Liver (tissue), 3 donors: ENCODE results near the gene IGSF3.

ENCODE experiments used
- CTCF ChIP-seq: fragments of 150-350 bp; IDR thresholded peaks from 2 replicates; pipeline ENCODE4 v1.5.1; 2017; ENCODE audit warnings: improper control_type of control experiment, low read depth, low read length; ENCODE audit not compliant: missing input control
- EGR1 ChIP-seq, 2 donors: IDR thresholded peaks; 2 replicates each; pipeline ENCODE4 v1.6.1; 2016 to 2018; ENCODE audit warnings: antibody characterized with exemption in 2 of 2, low read depth in 2 of 2
- FOXA1 ChIP-seq: IDR thresholded peaks from 2 replicates; pipeline ENCODE4 v1.6.1; 2016; ENCODE audit warnings: antibody characterized with exemption
- HNF4G ChIP-seq: IDR thresholded peaks from 2 replicates; pipeline ENCODE4 v1.6.1; 2016; ENCODE audit warnings: antibody characterized with exemption
- JUND ChIP-seq, 2 donors: IDR thresholded peaks; 2 replicates each; pipeline ENCODE4 v1.6.1; 2016; ENCODE audit warnings: antibody characterized with exemption in 2 of 2
- NR2F2 ChIP-seq: IDR thresholded peaks from 2 replicates; pipeline ENCODE4 v1.6.1; 2016; ENCODE audit warnings: antibody characterized with exemption
- RAD21 ChIP-seq, 2 donors: IDR thresholded peaks; 2 replicates each; pipeline ENCODE4 v1.6.1; 2016; ENCODE audit warnings: antibody characterized with exemption in 2 of 2, mild to moderate bottlenecking in 2 of 2
- REST ChIP-seq: IDR thresholded peaks from 2 replicates; pipeline ENCODE4 v1.6.1; 2016; ENCODE audit warnings: antibody characterized with exemption, mild to moderate bottlenecking
- SP1 ChIP-seq: IDR thresholded peaks from 2 replicates; pipeline ENCODE4 v1.6.1; 2018; ENCODE audit warnings: antibody characterized with exemption, mild to moderate bottlenecking
- TAF1 ChIP-seq: conservative IDR thresholded peaks from 2 replicates; pipeline ENCODE4 v1.6.1; 2016; ENCODE audit warnings: antibody characterized with exemption, mild to moderate bottlenecking
- YY1 ChIP-seq: IDR thresholded peaks from 2 replicates; pipeline ENCODE4 v1.6.1; 2016; ENCODE audit warnings: antibody characterized with exemption, mild to moderate bottlenecking
- TF ChIP-seq, protein P1 (sequence below): IDR thresholded peaks from 2 replicates; pipeline ENCODE4 v1.6.1; 2016; ENCODE audit warnings: antibody characterized with exemption
- TF ChIP-seq, protein P2 (sequence below): IDR thresholded peaks from 2 replicates; pipeline ENCODE4 v1.6.1; 2016; ENCODE audit warnings: antibody characterized with exemption
- TF ChIP-seq, protein P3 (sequence below): IDR thresholded peaks from 2 replicates; pipeline ENCODE4 v1.6.1; 2016; ENCODE audit warnings: antibody characterized with exemption
- donor health status: healthy.
- donor health status: healthy.

DNA sequence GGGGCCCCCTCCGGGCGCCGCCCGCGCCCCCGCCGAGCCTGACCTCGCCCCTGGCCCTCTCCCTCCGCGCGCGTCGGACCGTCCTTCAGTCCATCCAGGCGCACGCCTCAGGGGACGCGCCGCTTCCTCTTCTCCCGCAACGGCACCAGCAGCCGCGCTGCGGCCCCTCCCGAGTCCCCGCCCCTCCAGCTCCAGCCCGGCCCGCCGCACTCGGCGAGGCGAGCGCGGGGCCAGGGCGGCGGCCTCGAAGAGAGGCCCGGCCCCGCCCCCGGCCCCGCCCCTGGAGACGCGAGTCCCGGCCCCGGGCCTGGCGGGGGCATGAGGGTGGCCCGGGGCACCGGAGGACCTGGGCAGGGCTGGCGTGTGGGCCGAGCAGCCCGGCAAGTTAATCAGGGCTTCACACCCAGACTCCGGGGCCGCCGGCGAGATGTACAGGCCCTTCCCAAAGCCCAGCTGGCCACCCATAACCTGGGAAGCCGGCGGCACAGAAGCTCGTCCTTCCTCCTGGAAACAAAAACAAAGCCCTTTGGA lies at the start of gene IGSF3:
- no peak for TF ChIP-seq REST
- no peak for TF ChIP-seq CTCF
- TF ChIP-seq JUND (IDR thresholded peaks at IDR 0.05), result no peak
- TF ChIP-seq NR2F2, result no peak
- TF ChIP-seq YY1, result no peak
- TF ChIP-seq, protein P1, sequence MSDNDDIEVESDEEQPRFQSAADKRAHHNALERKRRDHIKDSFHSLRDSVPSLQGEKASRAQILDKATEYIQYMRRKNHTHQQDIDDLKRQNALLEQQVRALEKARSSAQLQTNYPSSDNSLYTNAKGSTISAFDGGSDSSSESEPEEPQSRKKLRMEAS, result no peak
- TF ChIP-seq EGR1 (IDR thresholded peaks at IDR 0.05; ENCODE audit: low read depth in 2 of 2), result no peak
- no peak for TF ChIP-seq RAD21 (IDR thresholded peaks at IDR 0.05)
- no peak for TF ChIP-seq TAF1
- no peak for TF ChIP-seq SP1
- TF ChIP-seq, protein P2, sequence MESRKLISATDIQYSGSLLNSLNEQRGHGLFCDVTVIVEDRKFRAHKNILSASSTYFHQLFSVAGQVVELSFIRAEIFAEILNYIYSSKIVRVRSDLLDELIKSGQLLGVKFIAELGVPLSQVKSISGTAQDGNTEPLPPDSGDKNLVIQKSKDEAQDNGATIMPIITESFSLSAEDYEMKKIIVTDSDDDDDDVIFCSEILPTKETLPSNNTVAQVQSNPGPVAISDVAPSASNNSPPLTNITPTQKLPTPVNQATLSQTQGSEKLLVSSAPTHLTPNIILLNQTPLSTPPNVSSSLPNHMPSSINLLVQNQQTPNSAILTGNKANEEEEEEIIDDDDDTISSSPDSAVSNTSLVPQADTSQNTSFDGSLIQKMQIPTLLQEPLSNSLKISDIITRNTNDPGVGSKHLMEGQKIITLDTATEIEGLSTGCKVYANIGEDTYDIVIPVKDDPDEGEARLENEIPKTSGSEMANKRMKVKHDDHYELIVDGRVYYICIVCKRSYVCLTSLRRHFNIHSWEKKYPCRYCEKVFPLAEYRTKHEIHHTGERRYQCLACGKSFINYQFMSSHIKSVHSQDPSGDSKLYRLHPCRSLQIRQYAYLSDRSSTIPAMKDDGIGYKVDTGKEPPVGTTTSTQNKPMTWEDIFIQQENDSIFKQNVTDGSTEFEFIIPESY, result no peak
- TF ChIP-seq, protein P3, sequence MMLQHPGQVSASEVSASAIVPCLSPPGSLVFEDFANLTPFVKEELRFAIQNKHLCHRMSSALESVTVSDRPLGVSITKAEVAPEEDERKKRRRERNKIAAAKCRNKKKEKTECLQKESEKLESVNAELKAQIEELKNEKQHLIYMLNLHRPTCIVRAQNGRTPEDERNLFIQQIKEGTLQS, result no peak
- TF ChIP-seq FOXA1, result no peak
- no peak for TF ChIP-seq HNF4G
